Adrenal gland (tissue), 12 donors: ENCODE results near the gene MALL. TPM values are rescaled to one million over a fixed set of nuclear protein-coding genes. Genes with fewer than 3 reads are reported as not detected.
"Not testable (repeated sequence)": the region's sequence is repeated elsewhere in the genome, so short reads cannot be mapped to it uniquely, and the experiment has no call there.

Experiments
- DNase-seq, 7 donors: peaks; one replicate each; pipeline ENCODE4 v3.0.0-alpha.2; 2019 to 2020
- H3K27ac ChIP-seq, 5 donors: fragments of 200-600 bp; sonication (generic) in 4 of 5; 1 replicate in 3 of 5; 2 replicates in 2 of 5; pipeline versions ENCODE4 v1.5.1 to v1.8.0; 2016 to 2020; ENCODE audit warnings: mild to moderate bottlenecking in 1 of 5
- H3K27me3 ChIP-seq: fragments of 200-600 bp; 2 replicates; pipeline ENCODE4 v1.8.0; 2021
- H3K36me3 ChIP-seq, 2 donors: fragments of 200-600 bp; replicated peaks in 1 of 2; 1 replicate in 1 of 2; 2 replicates in 1 of 2; pipeline versions ENCODE4 v1.5.1 to v1.8.0; 2018 to 2022
- H3K4me1 ChIP-seq, 2 donors: fragments of 200-600 bp; replicated peaks in 1 of 2; 1 replicate in 1 of 2; 2 replicates in 1 of 2; pipeline versions ENCODE4 v1.5.1 to v1.8.0; 2018 to 2021
- H3K4me3 ChIP-seq, 4 donors: fragments of 200-600 bp; sonication (generic) in 3 of 4; one replicate each; pipeline ENCODE4 v1.5.1; 2016 to 2018
- H3K9me3 ChIP-seq, 3 donors: fragments of 200-600 bp; sonication (generic) in 1 of 3; replicated peaks in 1 of 3; 1 replicate in 2 of 3; 2 replicates in 1 of 3; pipeline versions ENCODE4 v1.5.1 to v1.8.0; 2016 to 2021
- WGBS, 4 donors: extraction: QIAGEN DNeasy Blood & Tissue Kit in 2 of 4; methylation state at CpG; one replicate each; pipeline versions ENCODE4 v1.1.5 to v1.1.7; 2013 to 2017; 5-methylcytosine and 5-hydroxymethylcytosine counted together
- intact Hi-C, 2 donors: fragments of 100-400 bp; cut with DNase I; formaldehyde crosslinking; loops; one replicate each; pipeline versions ENCODE4 v1.14.1 to v1.15.0; 2022 to 2023
- polyA plus RNA-seq, 3 donors: library from polyadenylated mRNA; stranded (reverse); fragments of 200-250 nt in 2 of 3; fragments of 350-450 nt in 1 of 3; fragmentation: Illumina TruSeq in 1 of 3; extraction: RNeasy Lipid Tissue Mini Kit (QIAGEN cat#74804) in 1 of 3; gene quantifications; one replicate each; pipeline ENCODE4 v1.2.3, GENCODE V29; 2013 to 2014
- total RNA-seq, 9 donors: library from RNA; depleted of rRNA in 4 of 9; stranded (reverse); fragments of >200 nt in 4 of 9; fragments of 120-200 nt in 1 of 9; fragmentation: NEBNext Ultra II Directional in 1 of 9; extraction: Animal tissue kit (Norgen Biotek cat#: 25700) in 1 of 9; gene quantifications; one replicate each; pipeline versions ENCODE4 v1.1.0 to v1.2.4, GENCODE V29; 2013 to 2023
- donor health status: healthy with polysubstance abuse.
- donor health status: Bipolar disorder and iron deficiency.
- donor health status: DM: yes; HTN: yes; CAD: no.
- donor health status: DM: no; HTN: no; CAD: no.
- donor health status: DM: no; HTN: no; CAD: no.
- donor health status: DM: yes; HTN: yes; CAD: no.

MALL gene
- total and polyA plus RNA-seq, 12 donors: 0.94 to 10.1 (median 4.8) TPM

DNA sequence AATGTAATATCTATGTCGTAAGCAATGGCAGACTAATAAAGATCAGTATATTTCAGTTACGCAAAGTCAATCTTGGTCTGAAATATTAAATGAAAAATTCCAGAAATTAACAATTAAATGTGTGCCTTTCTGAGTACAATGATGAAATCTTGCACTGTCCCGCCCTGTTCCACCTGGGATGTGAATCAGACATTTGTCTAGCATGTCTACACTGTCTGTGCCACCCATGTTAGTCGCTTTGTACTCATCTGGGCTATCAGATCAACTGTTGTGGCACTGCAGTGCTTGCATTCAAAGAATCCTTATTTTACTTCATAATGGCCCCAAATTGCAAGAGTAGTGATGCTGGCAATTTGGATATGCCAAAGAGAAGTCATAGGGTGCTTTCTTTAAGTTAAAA lies 25.5 kb downstream of the MALL start:
- H3K9me3 ChIP-seq, H3K36me3 ChIP-seq, H3K27ac ChIP-seq, DNase-seq, H3K4me1 ChIP-seq, intact Hi-C loops, H3K4me3 ChIP-seq, H3K27me3 ChIP-seq: not testable (repeated sequence)
- WGBS, 4 donors: 44 to 74% (median 50%) methylated on average over 2 of the region's 4 CpGs

DNA sequence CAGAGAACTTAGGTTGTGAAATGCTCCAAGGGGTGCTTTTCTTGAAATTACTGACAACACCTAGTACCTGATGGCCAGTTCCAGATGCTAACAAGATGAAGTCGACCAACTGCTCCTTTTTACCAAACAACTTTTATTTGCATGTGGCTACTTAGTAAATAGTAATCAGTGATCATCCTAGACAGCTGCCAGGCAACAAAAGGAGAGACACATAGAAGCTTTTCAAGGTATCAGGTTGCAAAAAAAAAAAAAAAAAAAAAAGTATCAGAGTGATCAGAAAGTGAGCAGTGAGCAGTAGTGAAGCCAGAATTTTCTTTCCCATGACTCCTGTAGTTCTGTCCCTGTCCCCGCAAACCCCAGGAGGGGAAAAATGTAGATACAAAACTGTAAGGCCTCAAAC lies 31.9 kb downstream of the MALL start:
- DNase-seq, H3K27me3 ChIP-seq, H3K36me3 ChIP-seq, intact Hi-C loops, H3K4me3 ChIP-seq, H3K9me3 ChIP-seq, H3K27ac ChIP-seq, H3K4me1 ChIP-seq: not testable (repeated sequence)
- no CpG with 5 or more reads among the region's 2 CpGs for WGBS, 4 donors

DNA sequence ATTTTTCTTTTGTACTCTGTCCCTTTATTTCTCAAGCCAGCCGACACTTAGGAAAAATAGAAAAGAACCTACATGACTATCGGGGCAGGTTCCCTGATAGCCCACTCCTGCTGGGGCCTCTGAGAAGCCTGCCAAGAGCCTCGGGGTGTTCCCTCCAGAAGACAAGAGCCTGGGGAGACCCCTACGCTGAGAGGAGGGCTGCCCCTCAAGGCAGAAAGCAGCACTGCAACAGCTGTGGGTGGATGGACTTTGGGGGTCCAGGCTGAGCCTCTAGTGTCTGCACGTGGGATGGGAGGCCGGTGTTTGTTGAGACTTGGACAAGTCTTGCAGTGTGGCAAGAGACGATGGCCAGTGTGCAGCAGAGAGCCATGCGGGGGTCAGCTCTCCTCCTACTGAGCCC lies 32.5 kb downstream of the MALL start:
- H3K36me3 ChIP-seq, intact Hi-C loops, H3K9me3 ChIP-seq, H3K4me3 ChIP-seq, DNase-seq, H3K27me3 ChIP-seq, H3K4me1 ChIP-seq, H3K27ac ChIP-seq: not testable (repeated sequence)
- WGBS, 4 donors: no CpG with 5 or more reads among the region's 8 CpGs

DNA sequence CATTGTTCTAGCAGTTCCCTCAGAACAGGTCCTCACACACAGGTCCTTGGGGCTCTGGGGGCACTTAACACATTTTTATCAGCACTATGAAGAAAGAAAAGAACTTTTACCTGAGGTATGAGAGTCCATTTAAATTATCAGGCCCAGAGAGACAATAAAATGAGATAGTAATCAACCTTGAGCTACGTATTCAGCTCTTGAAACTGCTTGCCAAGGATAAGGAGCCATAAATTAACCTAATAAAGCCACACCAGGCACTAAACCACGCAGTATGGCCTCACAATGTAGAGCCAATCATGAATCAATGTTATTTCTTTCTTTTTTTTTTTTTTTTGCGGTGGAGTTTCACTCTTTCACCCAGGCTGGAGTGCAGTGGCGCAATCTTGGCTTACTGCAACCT lies 37.5 kb downstream of the MALL start:
- H3K9me3 ChIP-seq, H3K27ac ChIP-seq, DNase-seq, H3K36me3 ChIP-seq, H3K27me3 ChIP-seq, intact Hi-C loops, H3K4me3 ChIP-seq, H3K4me1 ChIP-seq: not testable (repeated sequence)
- WGBS, 4 donors: 0% methylated on average over 1 of the region's 4 CpGs; no CpG with 5 or more reads in 3 of the 4 donors

DNA sequence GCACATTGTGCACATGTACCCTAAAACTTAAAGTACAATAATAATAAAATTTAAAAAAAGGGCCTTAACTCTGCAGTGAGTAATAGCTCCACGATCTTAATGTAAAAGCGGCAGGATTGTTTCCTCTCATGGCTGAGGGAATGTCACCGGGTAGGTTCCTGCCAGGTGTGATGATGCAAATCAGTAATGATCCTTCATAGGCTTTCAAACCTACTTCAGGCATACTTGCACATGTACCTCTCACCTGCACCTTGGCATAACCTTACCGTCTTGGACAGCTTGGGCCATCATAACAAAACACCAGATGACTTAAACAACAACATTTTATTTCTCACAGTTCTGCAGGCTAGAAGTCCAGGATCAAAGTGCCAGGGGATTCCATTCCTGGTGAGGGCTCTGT lies 39.7 kb downstream of the MALL start:
- H3K27ac ChIP-seq, H3K4me3 ChIP-seq, H3K9me3 ChIP-seq, H3K36me3 ChIP-seq, intact Hi-C loops, H3K4me1 ChIP-seq, H3K27me3 ChIP-seq, DNase-seq: not testable (repeated sequence)
- WGBS, 4 donors: 40 to 81% (median 67%) methylated on average over 1 to 2 of the region's 4 CpGs

DNA sequence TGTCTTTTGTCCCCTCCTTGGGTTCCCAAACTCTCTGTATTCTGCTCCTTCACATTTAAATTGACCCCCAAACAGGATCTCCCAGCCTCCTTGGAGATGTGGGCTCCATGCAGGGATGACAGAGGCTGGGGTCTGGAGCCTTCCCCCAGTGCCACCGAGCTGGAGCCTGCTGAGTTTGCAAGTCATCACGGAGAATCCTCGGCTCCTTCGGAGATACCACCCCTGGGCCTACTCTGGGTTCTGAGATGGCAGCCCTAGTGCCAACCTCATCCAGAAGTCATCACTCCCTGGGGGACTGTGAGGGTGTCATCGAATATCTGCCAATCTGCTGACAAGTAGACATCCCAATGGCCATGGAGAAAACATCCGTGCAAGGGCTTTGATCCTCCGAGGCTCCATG lies 45.8 kb downstream of the MALL start:
- WGBS, 4 donors: 92 to 98% (median 94%) methylated on average over 4 to 5 of the region's 7 CpGs
- H3K4me3 ChIP-seq, H3K36me3 ChIP-seq, H3K27ac ChIP-seq, intact Hi-C loops, H3K27me3 ChIP-seq, H3K4me1 ChIP-seq, H3K9me3 ChIP-seq: not testable (repeated sequence)
- peak in 2 of 7 donors; percentile 15 to 28 for DNase-seq

DNA sequence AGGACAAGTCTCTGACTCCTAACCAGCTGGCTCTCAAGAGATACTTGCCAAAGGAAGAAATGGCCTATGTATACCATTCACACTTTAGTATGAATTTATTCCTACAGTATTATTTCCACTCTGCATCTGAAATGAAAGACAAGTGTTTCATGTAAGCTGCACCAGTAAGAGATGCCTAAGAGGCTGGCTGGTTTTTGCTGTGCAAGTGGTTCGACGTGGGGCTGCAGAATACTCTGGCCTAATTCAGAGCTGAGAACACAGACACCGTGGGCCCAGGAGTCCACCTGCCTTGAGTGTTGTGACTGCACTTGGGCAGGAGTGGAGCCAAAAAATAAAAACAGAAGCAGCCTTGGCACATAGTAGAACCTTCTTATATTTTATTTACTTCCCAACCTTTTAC lies 47.5 kb downstream of the MALL start:
- H3K27me3 ChIP-seq, H3K9me3 ChIP-seq, H3K4me1 ChIP-seq, H3K4me3 ChIP-seq, H3K36me3 ChIP-seq, intact Hi-C loops, H3K27ac ChIP-seq: not testable (repeated sequence)
- peak in 2 of 7 donors; percentile 9 to 47 for DNase-seq
- WGBS, 4 donors: 79 to 92% (median 88%) methylated on average over 2 to 3 of the region's 3 CpGs

DNA sequence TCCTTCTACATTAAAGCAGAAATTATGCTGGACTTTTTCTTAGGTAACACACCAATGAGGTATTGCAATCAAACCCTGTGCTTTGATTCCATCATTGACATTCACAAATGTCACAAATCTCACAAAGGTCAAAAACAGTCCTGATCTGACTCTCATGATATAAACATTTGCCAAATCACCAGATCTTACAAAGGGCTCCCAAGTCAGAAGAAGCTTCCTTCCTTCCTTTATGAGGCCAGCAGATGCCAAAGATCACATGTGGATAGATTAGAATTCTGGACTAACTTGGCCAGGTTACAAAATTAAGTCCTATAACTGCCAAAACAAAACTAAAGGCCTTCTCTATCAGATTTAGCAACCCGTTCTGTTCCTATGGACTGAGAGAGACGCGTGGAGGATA lies 53.3 kb downstream of the MALL start:
- intact Hi-C loops, H3K27me3 ChIP-seq, H3K36me3 ChIP-seq, H3K27ac ChIP-seq, H3K9me3 ChIP-seq, DNase-seq, H3K4me1 ChIP-seq, H3K4me3 ChIP-seq: not testable (repeated sequence)
- WGBS, 4 donors: no CpG with 5 or more reads among the region's 3 CpGs

DNA sequence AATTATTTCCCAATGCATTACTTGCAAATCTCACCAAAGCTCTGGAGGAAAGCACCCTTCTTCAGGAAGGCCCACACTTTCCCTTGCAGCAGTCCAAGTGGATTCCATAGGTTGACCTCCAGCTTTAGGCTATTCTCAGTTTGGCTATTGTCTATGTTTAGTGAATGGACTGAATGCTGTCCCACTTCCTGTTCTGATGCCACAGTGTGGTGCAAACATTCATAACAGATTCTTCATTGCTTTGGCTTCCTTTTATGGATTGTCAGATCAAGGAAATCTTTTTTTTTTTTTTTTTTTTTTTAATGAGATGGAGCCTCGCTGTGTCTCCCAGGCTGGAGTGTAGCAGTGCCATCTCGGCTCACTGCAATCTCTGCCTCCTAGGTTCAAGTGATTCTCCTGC lies 55.1 kb downstream of the MALL start:
- intact Hi-C loops: not testable (repeated sequence)

DNA sequence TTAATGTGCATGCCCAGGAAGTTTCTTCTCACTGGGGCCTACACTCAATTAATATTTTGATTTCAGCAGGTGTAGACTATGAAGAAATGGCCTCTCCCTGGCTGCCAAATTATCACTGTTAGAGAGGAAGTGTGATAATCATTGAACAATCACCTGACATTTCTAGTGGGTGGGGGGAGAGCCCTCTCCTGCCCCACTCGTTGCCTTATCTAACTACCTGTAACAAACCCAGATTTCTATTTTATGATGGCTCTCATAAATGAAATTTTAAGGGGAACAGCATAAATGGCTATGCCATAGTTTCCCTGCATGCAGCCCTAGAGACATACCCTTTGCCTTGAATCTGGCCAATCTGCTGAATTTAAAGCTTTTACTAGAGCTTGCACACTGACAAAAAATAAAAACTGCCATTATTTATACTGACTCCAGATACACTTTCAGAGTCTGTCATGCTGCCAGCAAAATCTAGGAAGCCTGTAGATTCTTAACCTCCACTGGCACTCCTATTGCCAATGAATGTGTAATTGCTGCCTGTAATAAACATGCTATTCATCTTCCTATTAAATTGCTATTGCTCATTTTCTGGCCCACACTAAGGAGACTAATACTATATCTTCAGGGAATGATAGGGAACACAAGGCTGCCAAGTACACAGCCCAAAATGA lies 55.8 kb downstream of the MALL start:
- H3K27ac ChIP-seq, H3K4me1 ChIP-seq, H3K27me3 ChIP-seq, H3K4me3 ChIP-seq, DNase-seq, H3K9me3 ChIP-seq, intact Hi-C loops, H3K36me3 ChIP-seq: not testable (repeated sequence)
- no CpG with 5 or more reads among the region's 1 CpG for WGBS, 4 donors

More for the DNA sequence above, 55.1 kb downstream of the MALL start:
- no CpG with 5 or more reads among the region's 2 CpGs for WGBS, 4 donors
- H3K4me3 ChIP-seq, DNase-seq, H3K27me3 ChIP-seq, H3K27ac ChIP-seq, H3K4me1 ChIP-seq, H3K36me3 ChIP-seq, H3K9me3 ChIP-seq: not testable (repeated sequence)

DNA sequence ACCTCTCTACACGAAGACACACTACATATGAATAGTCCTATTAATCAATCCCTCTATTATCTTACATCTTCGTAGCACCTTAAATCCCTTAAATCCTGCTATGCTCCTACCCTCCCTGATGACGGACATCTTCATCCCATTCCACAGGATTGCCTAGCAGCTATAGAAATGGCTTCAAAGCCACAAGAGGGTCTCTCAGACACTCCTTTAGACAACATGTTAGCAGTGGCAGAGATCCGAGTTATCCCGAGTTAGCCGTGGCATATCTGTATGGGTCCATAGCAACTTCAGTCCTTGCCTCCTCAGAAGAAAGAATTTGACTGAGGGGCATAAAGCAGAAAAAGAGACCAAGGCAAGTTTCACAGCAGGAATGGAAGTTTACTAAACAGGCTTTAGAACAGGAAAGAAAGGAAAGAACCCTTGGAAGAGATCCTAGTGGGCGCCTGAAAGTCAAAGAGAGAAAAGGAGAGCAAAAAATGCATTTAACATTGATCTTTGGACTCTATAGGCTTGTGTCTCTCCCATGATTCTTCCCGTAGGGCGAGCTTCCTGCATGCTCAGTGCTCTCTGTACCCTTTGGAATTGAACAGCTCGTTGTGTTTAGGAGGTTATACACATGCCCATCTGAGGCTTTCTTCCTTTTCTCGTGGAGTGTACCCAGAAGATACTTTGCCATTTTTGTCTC lies 56.5 kb downstream of the MALL start:
- H3K9me3 ChIP-seq, H3K27ac ChIP-seq, H3K36me3 ChIP-seq, intact Hi-C loops, DNase-seq, H3K4me1 ChIP-seq, H3K4me3 ChIP-seq, H3K27me3 ChIP-seq: not testable (repeated sequence)
- WGBS, 4 donors: no CpG with 5 or more reads among the region's 11 CpGs
